Esophagus squamous epithelium (tissue), 5 donors: Measurements from ENCODE around the gene ROR1. TPM values are rescaled to one million over a fixed set of nuclear protein-coding genes. Genes with fewer than 3 reads are reported as not detected.
A peak's percentile ranks its signal among the peaks of the same experiment; 100 is the strongest.

ENCODE experiments used
- DNase-seq: peaks from one replicate; lab custom pipeline; 2025; lab: John Stamatoyannopoulos, UW
- H3K27ac ChIP-seq, 4 donors: fragments of 200-600 bp; sonication (generic); one replicate each; pipeline ENCODE4 v1.5.1; 2016 to 2019; ENCODE audit warnings: mild to moderate bottlenecking in 1 of 4
- H3K27me3 ChIP-seq, 4 donors: fragments of 200-600 bp; sonication (generic); 1 replicate in 3 of 4; 2 replicates in 1 of 4; pipeline versions ENCODE4 v1.5.1 to v1.6.0; 2017 to 2021; ENCODE audit warnings: antibody characterized with exemption in 1 of 4
- H3K36me3 ChIP-seq, 3 donors: fragments of 200-600 bp; sonication (generic); one replicate each; pipeline ENCODE4 v1.5.1; 2016 to 2019
- H3K4me1 ChIP-seq, 3 donors: fragments of 200-600 bp; sonication (generic); one replicate each; pipeline ENCODE4 v1.5.1; 2017 to 2019
- H3K4me3 ChIP-seq, 4 donors: fragments of 200-600 bp; sonication (generic); 1 replicate in 3 of 4; 2 replicates in 1 of 4; pipeline ENCODE4 v1.5.1; 2016 to 2019; ENCODE audit warnings: mild to moderate bottlenecking in 2 of 4, moderate library complexity in 1 of 4
- H3K9me3 ChIP-seq, 3 donors: fragments of 200-600 bp; sonication (generic); one replicate each; pipeline ENCODE4 v1.5.1; 2016 to 2019
- POLR2A ChIP-seq, 4 donors: fragments of 450-650 bp; IDR thresholded peaks; one replicate each; pipeline ENCODE4 v1.6.1; 2017; ENCODE audit warnings: antibody characterized with exemption in 4 of 4, mild to moderate bottlenecking in 4 of 4, moderate library complexity in 3 of 4
- WGBS, 2 donors: methylation state at CpG; one replicate each; pipeline ENCODE4 v1.1.5; 2018; 5-methylcytosine and 5-hydroxymethylcytosine counted together
- intact Hi-C: fragments of 100-400 bp; cut with DNase I; formaldehyde crosslinking; loops from one replicate; pipeline ENCODE4 v1.15.0; 2022
- total RNA-seq, 4 donors: library from RNA; depleted of rRNA; stranded (reverse); fragments of >200 nt; gene quantifications; one replicate each; pipeline ENCODE4 v1.1.0, GENCODE V29; 2016
- TF ChIP-seq, protein P1 (sequence below), 6 experiments: fragments of 450-650 bp in 4 of 6; fragments of 200-600 bp in 2 of 6; sonication (generic) in 2 of 6; IDR thresholded peaks; one replicate each; pipeline ENCODE4 v1.5.1; 2016 to 2019; ENCODE audit warnings: antibody characterized with exemption in 6 of 6, mild to moderate bottlenecking in 4 of 6, moderate library complexity in 4 of 6
- donor health status: DM: yes; HTN: yes; CAD: no.

Gene ROR1
- total RNA-seq, 4 donors from 2014 or later = 6.6 to 15.3 (median 9.4) TPM

DNA sequence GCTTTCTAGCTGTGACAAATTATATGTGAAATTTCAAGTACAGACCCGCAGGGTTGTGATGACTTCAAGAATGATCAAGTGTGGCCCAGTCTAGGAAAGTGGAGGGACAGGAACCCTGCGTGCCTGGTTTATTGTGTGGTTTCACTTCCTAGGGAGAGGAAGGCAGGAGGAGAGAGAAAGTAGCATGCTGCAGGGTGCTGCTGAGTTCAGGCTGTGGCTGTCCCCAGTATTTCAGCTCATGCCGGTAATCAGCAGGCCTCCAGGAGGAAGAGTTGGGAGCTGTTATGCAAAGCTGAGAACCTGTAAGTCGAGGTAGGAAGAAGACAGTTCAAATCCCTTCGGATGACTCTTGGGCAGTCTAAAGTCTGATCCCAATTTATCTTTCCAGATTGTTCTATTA, 140.4 kb downstream of the ROR1 start:
- H3K27me3 ChIP-seq = no peaks in the 10 kb centered on the region
- no peaks in the 10 kb centered on the region for H3K36me3 ChIP-seq
- no peaks in the 10 kb centered on the region for H3K9me3 ChIP-seq
- no peak for DNase-seq
- 33 to 41% methylated on average over 5 of the region's 5 CpGs for WGBS, 2 donors
- no peak overlapping the region for H3K4me3 ChIP-seq
- TF ChIP-seq, protein P1, sequence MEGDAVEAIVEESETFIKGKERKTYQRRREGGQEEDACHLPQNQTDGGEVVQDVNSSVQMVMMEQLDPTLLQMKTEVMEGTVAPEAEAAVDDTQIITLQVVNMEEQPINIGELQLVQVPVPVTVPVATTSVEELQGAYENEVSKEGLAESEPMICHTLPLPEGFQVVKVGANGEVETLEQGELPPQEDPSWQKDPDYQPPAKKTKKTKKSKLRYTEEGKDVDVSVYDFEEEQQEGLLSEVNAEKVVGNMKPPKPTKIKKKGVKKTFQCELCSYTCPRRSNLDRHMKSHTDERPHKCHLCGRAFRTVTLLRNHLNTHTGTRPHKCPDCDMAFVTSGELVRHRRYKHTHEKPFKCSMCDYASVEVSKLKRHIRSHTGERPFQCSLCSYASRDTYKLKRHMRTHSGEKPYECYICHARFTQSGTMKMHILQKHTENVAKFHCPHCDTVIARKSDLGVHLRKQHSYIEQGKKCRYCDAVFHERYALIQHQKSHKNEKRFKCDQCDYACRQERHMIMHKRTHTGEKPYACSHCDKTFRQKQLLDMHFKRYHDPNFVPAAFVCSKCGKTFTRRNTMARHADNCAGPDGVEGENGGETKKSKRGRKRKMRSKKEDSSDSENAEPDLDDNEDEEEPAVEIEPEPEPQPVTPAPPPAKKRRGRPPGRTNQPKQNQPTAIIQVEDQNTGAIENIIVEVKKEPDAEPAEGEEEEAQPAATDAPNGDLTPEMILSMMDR (IDR thresholded peaks at IDR 0.05) = no peak
- TF ChIP-seq POLR2A (IDR thresholded peaks at IDR 0.05) = no peak
- intact Hi-C loops = no loop called here
- peaks cover 0 to 38% (median 4%) of the 10 kb centered on the region in 3 donors for H3K4me1 ChIP-seq
- no peak overlapping the region for H3K27ac ChIP-seq

DNA sequence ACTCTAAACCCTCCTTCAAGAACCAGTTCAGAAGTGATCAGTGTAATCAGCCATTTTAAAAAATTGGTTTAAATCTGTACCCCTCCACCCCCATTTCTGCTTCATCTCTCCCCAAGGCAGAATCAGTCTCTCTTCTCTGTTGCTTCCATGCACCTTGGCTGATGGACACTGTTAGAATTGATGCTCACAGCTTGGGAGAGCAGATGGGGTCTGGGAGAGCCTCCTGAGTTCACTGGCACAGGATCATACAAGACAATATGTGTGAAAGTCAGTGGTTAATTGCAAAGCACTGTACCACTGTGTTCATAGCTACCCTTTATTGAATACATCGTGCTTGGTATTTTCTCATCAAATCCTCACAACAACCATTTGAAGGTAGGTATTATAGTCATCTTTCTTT, 140.9 kb downstream of the ROR1 start:
- intact Hi-C loops = no loop called here
- no peak overlapping the region for H3K27ac ChIP-seq
- no peak overlapping the region for H3K4me3 ChIP-seq
- TF ChIP-seq, protein P1 (IDR thresholded peaks at IDR 0.05) = no peak
- no peak for TF ChIP-seq POLR2A (IDR thresholded peaks at IDR 0.05)
- H3K4me1 ChIP-seq = peaks cover 0 to 34% (median 4%) of the 10 kb centered on the region in 3 donors
- H3K36me3 ChIP-seq = no peaks in the 10 kb centered on the region
- no peaks in the 10 kb centered on the region for H3K27me3 ChIP-seq
- 93 to 100% methylated on average over 1 of the region's 1 CpG for WGBS, 2 donors
- DNase-seq = no peak
- no peaks in the 10 kb centered on the region for H3K9me3 ChIP-seq

DNA sequence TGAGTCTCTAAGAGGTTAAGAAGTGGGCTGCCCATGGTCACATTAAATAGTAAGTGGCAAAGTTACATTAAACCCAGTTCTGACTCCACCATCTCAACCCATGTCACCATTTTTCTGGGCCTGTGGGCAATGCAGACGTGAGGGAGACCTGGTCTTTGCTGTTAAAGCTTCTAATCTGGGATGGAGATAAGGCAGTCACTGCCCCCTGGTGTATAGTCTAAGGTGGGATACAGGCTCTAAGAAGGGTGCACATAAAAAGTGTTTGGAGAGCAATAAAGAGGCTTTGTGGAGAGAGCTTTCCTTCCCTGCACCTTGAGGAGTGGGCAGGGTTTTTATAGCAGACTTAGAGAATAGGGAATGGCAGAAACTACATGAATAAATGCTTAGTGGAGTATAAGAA, 141.3 kb downstream of the ROR1 start:
- DNase-seq = no peak
- Histone ChIP-seq H3K4me3 (no peak overlapping the region), H3K27me3 (no peaks in the 10 kb centered on the region), H3K27ac (no peak overlapping the region), H3K36me3 (no peaks in the 10 kb centered on the region), H3K4me1 (peaks cover 0 to 30% (median 4%) of the 10 kb centered on the region in 3 donors), H3K9me3 (no peaks in the 10 kb centered on the region)
- intact Hi-C loops = no loop called here
- 78 to 80% methylated on average over 1 of the region's 1 CpG for WGBS, 2 donors
- no peak for TF ChIP-seq POLR2A (IDR thresholded peaks at IDR 0.05)
- TF ChIP-seq, protein P1 (IDR thresholded peaks at IDR 0.05) = peak in 2 of 6 experiments; percentile 12 to 15

DNA sequence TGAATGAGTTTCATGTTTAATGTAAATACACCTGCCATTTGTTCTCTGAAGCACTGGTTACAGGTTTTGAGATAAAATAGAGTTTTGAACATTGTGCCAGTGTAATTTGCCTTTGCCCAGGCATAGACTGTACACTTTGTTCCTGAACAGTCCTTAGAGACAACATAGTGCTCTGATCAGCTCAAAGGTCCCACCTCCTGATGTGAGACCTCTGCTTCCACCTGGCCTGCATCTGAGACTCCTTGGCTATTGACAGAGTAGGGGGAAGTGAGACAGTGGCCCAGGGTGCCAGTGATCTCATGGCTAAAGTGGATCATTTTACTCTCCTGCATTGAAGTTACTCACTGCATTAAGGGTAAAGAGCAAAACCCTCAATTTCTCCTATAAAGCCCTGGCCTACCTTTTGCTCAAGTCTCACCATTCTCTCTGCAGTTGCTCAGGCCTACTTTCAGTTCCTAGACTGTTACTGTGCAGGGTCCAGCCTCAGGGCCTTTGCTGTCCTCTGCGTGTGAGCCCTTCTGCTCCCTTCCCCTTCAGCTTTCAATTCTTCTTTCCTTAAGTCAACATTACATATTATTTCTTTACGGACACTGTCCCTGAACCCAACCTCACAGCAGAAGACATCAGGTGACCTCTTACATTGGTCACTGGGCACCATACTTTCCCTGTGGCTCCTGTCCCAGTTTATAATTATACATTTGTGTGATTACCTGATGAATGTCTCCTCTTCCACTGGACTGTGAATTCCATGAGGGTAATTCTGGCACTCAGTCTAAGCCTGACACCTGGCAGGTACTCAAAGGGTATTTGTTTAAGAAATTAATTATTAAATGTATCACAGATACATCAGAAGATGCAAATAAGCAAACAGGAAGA, 142.9 kb downstream of the ROR1 start:
- H3K27ac ChIP-seq = no peak overlapping the region
- intact Hi-C loops = no loop called here
- no peaks in the 10 kb centered on the region for H3K27me3 ChIP-seq
- H3K4me3 ChIP-seq = no peak overlapping the region
- no peaks in the 10 kb centered on the region for H3K9me3 ChIP-seq
- no peak for DNase-seq
- no peaks in the 10 kb centered on the region for H3K36me3 ChIP-seq
- WGBS, 2 donors = 94 to 97% methylated on average over 2 of the region's 2 CpGs
- no peak for TF ChIP-seq POLR2A (IDR thresholded peaks at IDR 0.05)
- TF ChIP-seq, protein P1 (IDR thresholded peaks at IDR 0.05) = no peak
- H3K4me1 ChIP-seq = peaks cover 0 to 42% (median 4%) of the 10 kb centered on the region in 3 donors
